GM18507 (cell line): Measurements from ENCODE around the gene SMYD3.

Source experiments
- DNase-seq: peaks from one replicate; pipeline ENCODE4 v3.0.0; 2011; ENCODE audit warnings: low read depth; ENCODE audit not compliant: insufficient read length; ENCODE audit errors: extremely low spot score
- FAIRE-seq: peaks from 2 replicates; lab custom pipeline; 2011; peaks lifted over from hg19 to GRCh38; lab: Jason Lieb, UNC

Gene SMYD3

GRCh38 chr1:246144931-246145330 is 362.1 kb downstream of the SMYD3 start:
- FAIRE-seq: no peak
- DNase-seq: no peak

- no peak for FAIRE-seq
- no peak for DNase-seq
Observed at GRCh38 chr1:246142320-246142893, 364.7 kb downstream of the SMYD3 start.

- FAIRE-seq (no peak), DNase-seq (no peak)
Observed at GRCh38 chr1:246141306-246141705, 365.8 kb downstream of the SMYD3 start.

GRCh38 chr1:246139745-246140182 is 367.3 kb downstream of the SMYD3 start:
- DNase-seq: no peak
- FAIRE-seq: no peak

GRCh38 chr1:246138781-246139180 is 368.3 kb downstream of the SMYD3 start:
- FAIRE-seq: no peak

GRCh38 chr1:246136477-246136876 is 370.6 kb downstream of the SMYD3 start:
- FAIRE-seq (no peak), DNase-seq (no peak)

More at GRCh38 chr1:246138781-246139180, 368.3 kb downstream of the SMYD3 start:
- DNase-seq: no peak

- no peak for DNase-seq
- no peak for FAIRE-seq
Observed at GRCh38 chr1:246134789-246135188, 372.3 kb downstream of the SMYD3 start.

- no peak for FAIRE-seq
- DNase-seq: no peak
Observed at GRCh38 chr1:246131095-246131494, 376.0 kb downstream of the SMYD3 start.

- DNase-seq: no peak
- FAIRE-seq: no peak
Observed at GRCh38 chr1:246128494-246129069, 378.5 kb downstream of the SMYD3 start.

- no peak for FAIRE-seq
Observed at GRCh38 chr1:246126580-246126979, 380.5 kb downstream of the SMYD3 start.

GRCh38 chr1:246122071-246122470 is 385.0 kb downstream of the SMYD3 start:
- FAIRE-seq (no peak), DNase-seq (no peak)

More at GRCh38 chr1:246126580-246126979, 380.5 kb downstream of the SMYD3 start:
- DNase-seq: no peak

- DNase-seq (no peak), FAIRE-seq (no peak)
Observed at GRCh38 chr1:246121533-246121932, 385.5 kb downstream of the SMYD3 start.

- FAIRE-seq (peak; percentile 80), DNase-seq (peak; percentile 26)
Observed at GRCh38 chr1:246117066-246117791, 389.9 kb downstream of the SMYD3 start.

- no peak for DNase-seq
- no peak for FAIRE-seq
Observed at GRCh38 chr1:246114369-246114768, 392.7 kb downstream of the SMYD3 start.

- FAIRE-seq: no peak
Observed at GRCh38 chr1:246113555-246114095, 393.5 kb downstream of the SMYD3 start.

GRCh38 chr1:246111570-246111969 is 395.5 kb downstream of the SMYD3 start:
- DNase-seq: no peak

More at GRCh38 chr1:246113555-246114095, 393.5 kb downstream of the SMYD3 start:
- DNase-seq: no peak

GRCh38 chr1:246110343-246111219 is 396.5 kb downstream of the SMYD3 start:
- DNase-seq (no peak), FAIRE-seq (no peak)

More at GRCh38 chr1:246111570-246111969, 395.5 kb downstream of the SMYD3 start:
- FAIRE-seq: no peak

GRCh38 chr1:246108278-246108925 is 398.7 kb downstream of the SMYD3 start:
- FAIRE-seq: no peak
- no peak for DNase-seq
